MCF 10A (cell line): ENCODE measurements around the gene BRMS1. TPM values are rescaled to one million over a fixed set of nuclear protein-coding genes. Genes with fewer than 3 reads are reported as not detected.

Experiments used
- BruUV-seq: library from RNA; stranded (reverse); fragments of 400-500 nt; replicated peaks from 2 replicates; lab custom pipeline; 2021; lab: Mats Ljungman, UMichigan
- CTCF ChIA-PET: fragments of 300-600 bp; sonication (Branson Sonifier 250); formaldehyde crosslinking; extraction: SDS; loops from one replicate; lab custom pipeline; 2021; ENCODE audit warnings: antibody characterized with exemption, inconsistent platforms; lab: Yijun Ruan, JAX
- POLR2A ChIA-PET: fragments of 300-600, 350-650 bp; sonication (Branson Sonifier 250); formaldehyde crosslinking; extraction: SDS; loops from one replicate; lab custom pipeline; 2020; ENCODE audit warnings: antibody characterized with exemption, inconsistent platforms; lab: Yijun Ruan, JAX
- DNase-seq: peaks from one replicate; pipeline ENCODE4 v3.0.0-alpha.2; 2018; ENCODE audit not compliant: unreplicated experiment
- H3K27ac Mint-ChIP-seq: one replicate; pipeline ENCODE4 v1.8.0; 2022; ENCODE audit warnings: mild to moderate bottlenecking, low read depth, mixed read lengths; ENCODE audit not compliant: unreplicated experiment
- H3K27me3 Mint-ChIP-seq: one replicate; pipeline ENCODE4 v1.8.0; 2022; ENCODE audit warnings: mixed read lengths; ENCODE audit not compliant: insufficient read depth, unreplicated experiment
- H3K36me3 Mint-ChIP-seq: one replicate; pipeline ENCODE4 v1.8.0; 2022; ENCODE audit warnings: mild to moderate bottlenecking, moderate library complexity, mixed read lengths; ENCODE audit not compliant: insufficient read depth, unreplicated experiment
- H3K4me1 Mint-ChIP-seq: one replicate; pipeline ENCODE4 v1.8.0; 2022; ENCODE audit warnings: mixed read lengths; ENCODE audit not compliant: insufficient read depth, unreplicated experiment
- H3K4me3 Mint-ChIP-seq: one replicate; pipeline ENCODE4 v1.8.0; 2022; ENCODE audit warnings: mild to moderate bottlenecking, moderate library complexity, mixed read lengths; ENCODE audit not compliant: unreplicated experiment
- H3K9me3 Mint-ChIP-seq: one replicate; pipeline ENCODE4 v1.8.0; 2022; ENCODE audit warnings: mixed read lengths; ENCODE audit not compliant: unreplicated experiment
- CTCF ChIP-seq: fragments of 200-600 bp; IDR thresholded peaks from one replicate; pipeline ENCODE4 v1.8.0; 2022; ENCODE audit warnings: antibody characterized with exemption, mild to moderate bottlenecking; ENCODE audit not compliant: unreplicated experiment
- intact Hi-C: fragments of 100-400 bp; cut with micrococcal nuclease; formaldehyde crosslinking; loops from 2 replicates; pipeline ENCODE4 v1.14.1; 2022
- total RNA-seq: library from RNA; stranded (reverse); gene quantifications from 2 replicates; pipeline ENCODE4 v1.2.3, GENCODE V29; 2022

Gene BRMS1
- total RNA-seq, 1 experiment from 2014 or later: 55.4 TPM

GRCh38 chr11:66294626-66295620, 50.0 kb downstream of the BRMS1 start:
- peaks cover 13% of the 10 kb centered on the region for H3K27me3 Mint-ChIP-seq
- no peak for DNase-seq
- no peak for TF ChIP-seq CTCF
- intact Hi-C loops: no loop called here
- no peaks in the 10 kb centered on the region for H3K9me3 Mint-ChIP-seq
- ChIA-PET POLR2A (no interaction called here), CTCF (interaction anchor here (0.7 kb wide), 2 partner anchors 12 to 73 kb away, joined by 3 to 4 read pairs; no protein-coding TSS in a partner anchor)
- peaks cover 11% of the 10 kb centered on the region for H3K4me1 Mint-ChIP-seq
- no peak overlapping the region for H3K27ac Mint-ChIP-seq
- no TSS peak for BruUV-seq
- no peaks in the 10 kb centered on the region for H3K36me3 Mint-ChIP-seq
- no peak overlapping the region for H3K4me3 Mint-ChIP-seq

- ChIA-PET POLR2A (no interaction called here), CTCF (interaction anchor here (0.7 kb wide), 1 partner anchor 72 kb away, joined by 4 read pairs; no protein-coding TSS in a partner anchor)
- Mint-ChIP-seq H3K27me3 (peaks cover 13% of the 10 kb centered on the region), H3K27ac (no peak overlapping the region), H3K4me1 (peaks cover 12% of the 10 kb centered on the region), H3K36me3 (peaks cover 4% of the 10 kb centered on the region), H3K9me3 (no peaks in the 10 kb centered on the region), H3K4me3 (no peak overlapping the region)
- BruUV-seq: no TSS peak
- intact Hi-C loops: no loop called here
- DNase-seq: no peak
- TF ChIP-seq CTCF: no peak
These were observed 50.9 kb downstream of the BRMS1 start for GRCh38 chr11:66293777-66294625.

GRCh38 chr11:66293352-66293751, 51.6 kb downstream of the BRMS1 start:
- ChIA-PET POLR2A (no interaction called here), CTCF (no interaction called here)
- no peak overlapping the region for H3K27ac Mint-ChIP-seq
- H3K36me3 Mint-ChIP-seq: peaks cover 7% of the 10 kb centered on the region
- no peak for DNase-seq
- BruUV-seq: no TSS peak
- peaks cover 13% of the 10 kb centered on the region for H3K27me3 Mint-ChIP-seq
- no peaks in the 10 kb centered on the region for H3K9me3 Mint-ChIP-seq
- peaks cover 12% of the 10 kb centered on the region for H3K4me1 Mint-ChIP-seq
- intact Hi-C loops: no loop called here
- no peak overlapping the region for H3K4me3 Mint-ChIP-seq
- no peak for TF ChIP-seq CTCF
